Epithelial cell of proximal tubule (primary cell): ENCODE data around the gene DNAH12. TPM values are rescaled to one million over a fixed set of nuclear protein-coding genes. Genes with fewer than 3 reads are reported as not detected.
A peak's percentile ranks its signal among the peaks of the same experiment; 100 is the strongest.
"Not testable (repeated sequence)": the region's sequence is repeated elsewhere in the genome, so short reads cannot be mapped to it uniquely, and the experiment has no call there.

Source experiments
- DNase-seq: peaks from one replicate; pipeline ENCODE4 v3.0.0-alpha.2; 2011; ENCODE audit warnings: low read depth
- H3K4me3 ChIP-seq: 2 replicates; pipeline ENCODE4 v1.5.1; 2011; ENCODE audit warnings: low read depth, mild to moderate bottlenecking, low read length
- CTCF ChIP-seq: conservative IDR thresholded peaks from 2 replicates; pipeline ENCODE4 v1.5.1; 2012; ENCODE audit warnings: low read depth, mild to moderate bottlenecking, low read length
- total RNA-seq: library from RNA; depleted of rRNA; stranded (reverse); fragments of >200 nt; gene quantifications from 2 replicates; pipeline ENCODE4 v1.2.3, GENCODE V29; 2015

The DNAH12 gene
- total RNA-seq, 1 donor from 2014 or later = not detected

GRCh38 chr3:57500506-57500905, 43.6 kb downstream of the DNAH12 start:
- no peak overlapping the region for H3K4me3 ChIP-seq
- DNase-seq = no peak
- TF ChIP-seq CTCF = no peak

GRCh38 chr3:57497904-57498303, 46.2 kb downstream of the DNAH12 start:
- TF ChIP-seq CTCF = no peak
- no peak overlapping the region for H3K4me3 ChIP-seq
- DNase-seq = no peak

- no peak overlapping the region for H3K4me3 ChIP-seq
- DNase-seq = no peak
- no peak for TF ChIP-seq CTCF
Measured at GRCh38 chr3:57484563-57484962, 59.6 kb downstream of the DNAH12 start.

- not testable (repeated sequence) for H3K4me3 ChIP-seq, DNase-seq
Measured at GRCh38 chr3:57477193-57477592, 67.0 kb downstream of the DNAH12 start.

- peak; percentile 12 for TF ChIP-seq CTCF
- H3K4me3 ChIP-seq = no peak overlapping the region
- no peak for DNase-seq
Measured at GRCh38 chr3:57464801-57465200, 79.3 kb downstream of the DNAH12 start.

GRCh38 chr3:57464011-57464410, 80.1 kb downstream of the DNAH12 start:
- no peak for TF ChIP-seq CTCF
- DNase-seq = no peak
- no peak overlapping the region for H3K4me3 ChIP-seq

GRCh38 chr3:57451150-57451846, 92.8 kb downstream of the DNAH12 start:
- TF ChIP-seq CTCF = no peak
- no peak for DNase-seq
- H3K4me3 ChIP-seq = no peak overlapping the region

- H3K4me3 ChIP-seq, DNase-seq: not testable (repeated sequence)
Measured at GRCh38 chr3:57449276-57449847, 94.8 kb downstream of the DNAH12 start.

GRCh38 chr3:57448489-57448888, 95.7 kb downstream of the DNAH12 start:
- DNase-seq, H3K4me3 ChIP-seq: not testable (repeated sequence)
